Right cardiac atrium (tissue), 5 donors: Measurements from ENCODE around the gene SLC20A1. TPM values are rescaled to one million over a fixed set of nuclear protein-coding genes. Genes with fewer than 3 reads are reported as not detected.

ENCODE experiments used
- ATAC-seq, 2 donors: fragments of 200-7000 bp; cut with Tn5 transposase; one replicate each; pipeline versions ENCODE4 v1.8.0 to v1.9.1; 2020; ENCODE audit warnings: moderate library complexity in 2 of 2, mild to moderate bottlenecking in 1 of 2
- DNase-seq, 3 donors: peaks; one replicate each; pipeline ENCODE4 v3.0.0-alpha.2; 2020
- H3K27ac ChIP-seq: one replicate; pipeline ENCODE4 v1.5.1; 2013; ENCODE audit warnings: mild to moderate bottlenecking, low read length, control low read depth, moderate library complexity
- H3K27me3 ChIP-seq: one replicate; pipeline ENCODE4 v1.6.1; 2013; ENCODE audit not compliant: control insufficient read depth, insufficient read depth
- H3K4me1 ChIP-seq: one replicate; pipeline ENCODE4 v1.6.1; 2013; ENCODE audit warnings: low read length; ENCODE audit not compliant: control insufficient read depth, insufficient read depth
- H3K4me3 ChIP-seq: one replicate; pipeline ENCODE4 v1.5.1; 2013; ENCODE audit warnings: low read length, control low read depth
- H3K9me3 ChIP-seq: one replicate; pipeline ENCODE4 v1.6.1; 2013; ENCODE audit warnings: low read length; ENCODE audit not compliant: control insufficient read depth
- WGBS: extraction: QIAGEN DNeasy Blood & Tissue Kit; methylation state at CpG from one replicate; pipeline ENCODE4 v1.1.7; 2013; 5-methylcytosine and 5-hydroxymethylcytosine counted together
- intact Hi-C, 4 donors: fragments of 100-400 bp; cut with DNase I; formaldehyde crosslinking; loops; one replicate each; pipeline versions ENCODE4 v1.11.0 to v1.14.0; 2022 to 2023
- polyA plus RNA-seq: library from polyadenylated mRNA; stranded (reverse); fragments of 200-250 nt; gene quantifications from one replicate; pipeline ENCODE4 v1.2.3, GENCODE V29; 2013
- total RNA-seq, 4 donors: library from RNA; stranded (reverse); fragmentation: NEBNext Ultra II Directional; extraction: Animal tissue kit (Norgen Biotek cat#: 25700); gene quantifications; one replicate each; pipeline ENCODE4 v1.2.1, GENCODE V29; 2021
- donor health status: healthy with polysubstance abuse.
- donor health status: DM: no; HTN: yes; CAD: no.
- donor health status: DM: no; HTN: no; CAD: no.
- donor health status: DM: no; HTN: yes; CAD: no; lungs with severe emphysema.
- donor health status: DM: yes; HTN: yes; CAD: no.

The SLC20A1 gene
- total and polyA plus RNA-seq, 5 donors, result 8.6 to 24.2 (median 14.9) TPM

DNA sequence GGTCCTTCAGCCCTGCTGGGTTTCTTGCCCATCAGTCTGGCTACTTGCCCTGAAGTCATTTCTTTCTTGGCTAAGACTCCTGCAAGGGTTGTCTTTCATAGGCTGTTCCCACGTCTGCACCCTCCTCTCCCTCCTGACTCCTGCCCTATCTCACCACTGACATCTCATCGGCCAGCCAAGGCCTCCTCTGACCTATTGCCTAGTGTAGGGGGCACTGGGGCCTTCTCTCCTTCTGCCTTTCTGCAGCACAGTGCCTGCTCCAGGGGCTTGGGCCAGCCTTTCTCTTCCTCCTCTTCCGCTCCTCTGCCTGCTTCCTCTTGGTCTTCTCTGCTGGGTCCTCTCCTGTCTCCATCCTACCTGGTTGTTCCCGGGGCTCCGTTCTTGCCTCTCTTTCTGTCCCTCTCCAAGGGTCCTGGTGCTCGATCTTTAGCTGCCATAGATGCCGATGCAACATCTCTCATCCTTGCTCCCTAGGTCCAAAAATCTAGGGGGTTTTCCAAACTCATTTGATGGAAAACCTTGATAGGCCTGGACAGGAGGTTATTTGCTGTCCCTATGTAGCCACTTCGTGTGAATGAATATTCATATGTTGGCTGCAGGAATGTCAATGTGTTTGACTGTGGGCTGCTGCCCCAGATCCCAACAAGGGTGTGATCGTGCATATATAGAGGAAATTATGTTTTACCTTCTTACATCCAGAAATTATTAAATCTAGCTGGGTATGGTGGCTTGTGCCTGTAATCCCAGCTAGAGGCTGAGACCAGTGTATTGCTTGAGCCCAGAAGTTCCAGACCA, 65.4 kb downstream of the SLC20A1 start:
- H3K9me3 ChIP-seq, result no peaks in the 10 kb centered on the region
- ATAC-seq, result no peak
- no peaks in the 10 kb centered on the region for H3K4me1 ChIP-seq
- H3K4me3 ChIP-seq, result no peak overlapping the region
- H3K27ac ChIP-seq, result no peak overlapping the region
- intact Hi-C loops, result no loop called here
- H3K27me3 ChIP-seq, result no peaks in the 10 kb centered on the region
- 83% methylated on average over 9 of the region's 9 CpGs for WGBS
- DNase-seq, result no peak

GRCh38 chr2:112712465-112712864, 66.7 kb downstream of the SLC20A1 start:
- no peak overlapping the region for H3K4me3 ChIP-seq
- H3K4me1 ChIP-seq, result no peaks in the 10 kb centered on the region
- H3K9me3 ChIP-seq, result no peaks in the 10 kb centered on the region
- no peak for DNase-seq
- no peak overlapping the region for H3K27ac ChIP-seq
- intact Hi-C loops, result no loop called here
- H3K27me3 ChIP-seq, result no peaks in the 10 kb centered on the region
- 77% methylated on average over 3 of the region's 3 CpGs for WGBS
- no peak for ATAC-seq

DNA sequence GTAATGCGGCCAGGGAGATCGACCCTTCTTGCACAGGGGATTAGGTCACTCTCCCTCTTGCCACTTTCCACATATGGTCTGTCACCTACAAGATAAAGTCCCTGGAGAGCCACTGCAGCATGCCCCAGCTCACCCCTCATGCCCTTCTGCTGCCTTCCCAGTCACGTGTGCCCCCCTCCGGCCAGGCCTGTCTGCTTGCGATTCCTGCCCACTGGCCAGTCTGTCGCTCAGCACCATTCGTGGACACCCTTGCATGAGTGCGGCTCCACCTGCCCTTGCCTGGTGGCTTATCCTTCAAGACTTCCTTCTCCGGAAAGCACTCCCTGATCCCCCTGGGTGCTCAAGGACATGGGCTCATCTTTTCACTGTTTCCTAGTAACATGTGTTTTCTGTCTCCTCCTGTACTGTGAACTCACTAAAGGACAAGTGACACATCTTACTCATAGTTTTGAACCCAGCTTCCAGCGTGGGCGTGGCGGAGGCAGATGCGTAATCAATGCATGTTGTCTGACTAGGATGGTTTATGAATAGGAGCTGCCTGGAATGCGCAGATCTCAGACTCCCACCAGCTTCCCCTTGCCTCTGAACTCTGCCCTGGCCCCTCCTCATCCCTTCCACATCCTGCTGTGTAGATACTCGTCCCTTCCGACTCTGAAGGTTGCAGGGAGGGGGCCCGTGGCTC, 67.3 kb downstream of the SLC20A1 start:
- H3K27me3 ChIP-seq, result no peaks in the 10 kb centered on the region
- intact Hi-C loops, result no loop called here
- no peak overlapping the region for H3K4me3 ChIP-seq
- no peaks in the 10 kb centered on the region for H3K9me3 ChIP-seq
- ATAC-seq (peak in 1 of 2 donors; percentile 20), DNase-seq (no peak)
- H3K4me1 ChIP-seq, result no peaks in the 10 kb centered on the region
- H3K27ac ChIP-seq, result no peak overlapping the region
- 52% methylated on average over 17 of the region's 17 CpGs for WGBS

Other genes with a start within 250 kb of the SLC20A1 start
- gene RGPD8, start 212.3 kb upstream of the SLC20A1 start, total RNA-seq, result 10 to 100 TPM in 2 of 4 donors, 1 to 10 TPM in 2; 9.7 to 19.0 (median 11.7) TPM
- gene RGPD8, start 212.3 kb upstream of the SLC20A1 start, polyA plus RNA-seq, result 2.2 TPM
- gene TTL, start 163.8 kb upstream of the SLC20A1 start, total RNA-seq, result 10 to 100 TPM; 35.3 to 41.9 (median 39.2) TPM
- gene TTL, start 163.8 kb upstream of the SLC20A1 start, polyA plus RNA-seq, result 12.5 TPM
- gene POLR1B, start 103.5 kb upstream of the SLC20A1 start, total RNA-seq, result 10 to 100 TPM in 3 of 4 donors, 1 to 10 TPM in 1; 9.9 to 13.8 (median 10.7) TPM
- gene POLR1B, start 103.5 kb upstream of the SLC20A1 start, polyA plus RNA-seq, result 3.1 TPM
- 10 to 100 TPM; 26.5 to 31.2 (median 29.6) TPM for gene CHCHD5, start 61.3 kb upstream of the SLC20A1 start, total RNA-seq
- gene CHCHD5, start 61.3 kb upstream of the SLC20A1 start, polyA plus RNA-seq, result 37.2 TPM
- not detected for gene NT5DC4, start 75.1 kb downstream of the SLC20A1 start, total RNA-seq
- gene NT5DC4, start 75.1 kb downstream of the SLC20A1 start, polyA plus RNA-seq, result not detected
- under 1 TPM in 2 of 4 donors, not detected in 2; 0.26 to 0.46 TPM for gene CKAP2L, start 118.7 kb downstream of the SLC20A1 start, total RNA-seq
- not detected for gene CKAP2L, start 118.7 kb downstream of the SLC20A1 start, polyA plus RNA-seq
- not detected for gene IL1A, start 138.6 kb downstream of the SLC20A1 start, total RNA-seq
- not detected for gene IL1A, start 138.6 kb downstream of the SLC20A1 start, polyA plus RNA-seq
- gene IL1B, start 190.8 kb downstream of the SLC20A1 start, total RNA-seq, result 1 to 10 TPM in 2 of 4 donors, under 1 TPM in 1, not detected in 1; 0.14 to 2.1 (median 1.7) TPM
- gene IL1B, start 190.8 kb downstream of the SLC20A1 start, polyA plus RNA-seq, result 0.70 TPM